ENCODE data around the gene APH1A. TPM values are rescaled to one million over a fixed set of nuclear protein-coding genes. Genes with fewer than 3 reads are reported as not detected.

The APH1A gene
- total RNA-seq, 1 experiment from 2014 or later: 109 TPM

DNA sequence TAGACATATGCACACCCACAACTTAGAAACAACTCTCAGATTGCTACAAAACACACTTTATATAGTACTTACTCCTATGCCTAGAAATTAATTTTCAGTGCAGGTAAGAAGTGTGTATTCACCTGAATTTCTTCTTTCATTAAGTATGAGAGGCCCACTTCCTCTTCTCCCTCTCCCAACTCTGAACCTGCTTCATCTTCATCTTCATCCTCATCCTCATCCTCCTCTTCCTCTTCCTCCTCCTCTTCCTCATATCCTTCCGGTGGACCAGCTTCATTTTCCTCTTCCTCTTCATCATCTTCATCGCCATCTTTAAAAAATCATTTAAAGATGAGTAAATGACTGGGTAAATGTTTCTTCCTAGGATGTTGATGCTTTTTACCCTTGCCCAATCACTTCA, 42.3 kb downstream of the APH1A start:
- Histone ChIP-seq H3K4me3 (replicated peaks in 1 of 2; ENCODE audit: low read depth in 1 of 2, low read length in 2 of 2) (no peak overlapping the region), H3K9me3 (ENCODE audit: control insufficient read depth in 1 of 2, insufficient read depth in 1 of 2, low read depth in 1 of 2, low read length in 2 of 2) (no peaks in the 10 kb centered on the region), H3K27me3 (ENCODE audit: insufficient read depth, low read length) (no peaks in the 10 kb centered on the region), H3K27ac (ENCODE audit: low read depth, low read length) (no peak overlapping the region), H3K9ac (ENCODE audit: low read length) (no peak overlapping the region), H3K79me2 (ENCODE audit: insufficient read depth, low read length) (peaks cover 27% of the 10 kb centered on the region), H4K20me1 (ENCODE audit: insufficient read depth) (no peaks in the 10 kb centered on the region), H3K4me2 (ENCODE audit: low read length) (no peak overlapping the region), H2AFZ (ENCODE audit: low read depth, low read length, poor library complexity, severe bottlenecking) (no peak overlapping the region), H3K4me1 (ENCODE audit: control insufficient read depth in 1 of 2, insufficient read depth in 2 of 2, low read length in 2 of 2) (no peaks in the 10 kb centered on the region), H3K9me2 (ENCODE audit: insufficient read depth) (no peaks in the 10 kb centered on the region), H3K36me3 (ENCODE audit: control insufficient read depth in 1 of 2, insufficient read depth in 2 of 2, low read length in 2 of 2) (peaks cover 45 to 49% of the 10 kb centered on the region in 2 experiments)
- intact Hi-C loops (cut with micrococcal nuclease): no loop called here
- ChIA-PET POLR2A (no interaction called here), CTCF (no interaction called here), RAD21 (ENCODE audit: low non-redundant PET in 1 of 2, low total read pairs in 2 of 2, uncharacterized antibody in 2 of 2, unreplicated experiment in 2 of 2) (no interaction called here)
- ATAC-seq (no peak), DNase-seq (ENCODE audit: low read depth, low spot score) (no peak)
- BruUV-seq (replicated peaks): no TSS peak
- no peak for TF ChIP-seq FOSL1 (IDR thresholded peaks at IDR 0.05; ENCODE audit: low read depth)
- TF ChIP-seq CEBPB (IDR thresholded peaks at IDR 0.05; ENCODE audit: low read depth): no peak
- no peak for TF ChIP-seq SIN3A (IDR thresholded peaks at IDR 0.05; ENCODE audit: low read depth)
- no peak for TF ChIP-seq POLR2AphosphoS5 (IDR thresholded peaks at IDR 0.05; ENCODE audit: low read depth, low read length)
- TF ChIP-seq ZFX (IDR thresholded peaks at IDR 0.05): no peak

GRCh38 chr1:150225546-150225945, 43.3 kb downstream of the APH1A start:
- no peak for ATAC-seq
- H3K9me2 ChIP-seq (ENCODE audit: insufficient read depth): no peaks in the 10 kb centered on the region
- no peak overlapping the region for H3K4me3 ChIP-seq (replicated peaks in 1 of 2; ENCODE audit: low read depth in 1 of 2, low read length in 2 of 2)
- no peak for DNase-seq (ENCODE audit: low read depth, low spot score)
- no TSS peak for BruUV-seq (replicated peaks)
- no peaks in the 10 kb centered on the region for H3K4me1 ChIP-seq (ENCODE audit: control insufficient read depth in 1 of 2, insufficient read depth in 2 of 2, low read length in 2 of 2)
- peaks cover 40 to 45% of the 10 kb centered on the region in 2 experiments for H3K36me3 ChIP-seq (ENCODE audit: control insufficient read depth in 1 of 2, insufficient read depth in 2 of 2, low read length in 2 of 2)
- intact Hi-C loops (cut with micrococcal nuclease): no loop called here
- ChIA-PET CTCF (no interaction called here), RAD21 (ENCODE audit: low non-redundant PET in 1 of 2, low total read pairs in 2 of 2, uncharacterized antibody in 2 of 2, unreplicated experiment in 2 of 2) (no interaction called here), POLR2A (no interaction called here)
- peaks cover 18% of the 10 kb centered on the region for H3K79me2 ChIP-seq (ENCODE audit: insufficient read depth, low read length)
- no peak overlapping the region for H2AFZ ChIP-seq (ENCODE audit: low read depth, low read length, poor library complexity, severe bottlenecking)
- no peak overlapping the region for H3K27ac ChIP-seq (ENCODE audit: low read depth, low read length)
- H3K9me3 ChIP-seq (ENCODE audit: control insufficient read depth in 1 of 2, insufficient read depth in 1 of 2, low read depth in 1 of 2, low read length in 2 of 2): no peaks in the 10 kb centered on the region
- no peaks in the 10 kb centered on the region for H4K20me1 ChIP-seq (ENCODE audit: insufficient read depth)
- H3K27me3 ChIP-seq (ENCODE audit: insufficient read depth, low read length): no peaks in the 10 kb centered on the region
- no peak overlapping the region for H3K4me2 ChIP-seq (ENCODE audit: low read length)
- H3K9ac ChIP-seq (ENCODE audit: low read length): no peak overlapping the region
- TF ChIP-seq EZH2 (IDR thresholded peaks at IDR 0.05) (no peak), EZH2phosphoT487 (IDR thresholded peaks at IDR 0.05; ENCODE audit: borderline replicate concordance) (no peak), SRF (IDR thresholded peaks at IDR 0.05; ENCODE audit: low read depth) (no peak), SP1 (IDR thresholded peaks at IDR 0.05; ENCODE audit: low read depth) (no peak), CTCF (IDR thresholded peaks at IDR 0.05 in 2 of 3, conservative IDR thresholded peaks at IDR 0.05 in 1 of 3; ENCODE audit: borderline replicate concordance in 1 of 3, insufficient read depth in 1 of 3, low read depth in 2 of 3, low read length in 2 of 3) (no peak), FOSL1 (IDR thresholded peaks at IDR 0.05; ENCODE audit: low read depth) (no peak), POLR2A (IDR thresholded peaks at IDR 0.05; ENCODE audit: borderline replicate concordance, extremely low read depth, insufficient read depth, insufficient read length) (no peak), ELF1 (IDR thresholded peaks at IDR 0.05; ENCODE audit: borderline replicate concordance, low read depth) (no peak)
- TF ChIP-seq, protein P1, sequence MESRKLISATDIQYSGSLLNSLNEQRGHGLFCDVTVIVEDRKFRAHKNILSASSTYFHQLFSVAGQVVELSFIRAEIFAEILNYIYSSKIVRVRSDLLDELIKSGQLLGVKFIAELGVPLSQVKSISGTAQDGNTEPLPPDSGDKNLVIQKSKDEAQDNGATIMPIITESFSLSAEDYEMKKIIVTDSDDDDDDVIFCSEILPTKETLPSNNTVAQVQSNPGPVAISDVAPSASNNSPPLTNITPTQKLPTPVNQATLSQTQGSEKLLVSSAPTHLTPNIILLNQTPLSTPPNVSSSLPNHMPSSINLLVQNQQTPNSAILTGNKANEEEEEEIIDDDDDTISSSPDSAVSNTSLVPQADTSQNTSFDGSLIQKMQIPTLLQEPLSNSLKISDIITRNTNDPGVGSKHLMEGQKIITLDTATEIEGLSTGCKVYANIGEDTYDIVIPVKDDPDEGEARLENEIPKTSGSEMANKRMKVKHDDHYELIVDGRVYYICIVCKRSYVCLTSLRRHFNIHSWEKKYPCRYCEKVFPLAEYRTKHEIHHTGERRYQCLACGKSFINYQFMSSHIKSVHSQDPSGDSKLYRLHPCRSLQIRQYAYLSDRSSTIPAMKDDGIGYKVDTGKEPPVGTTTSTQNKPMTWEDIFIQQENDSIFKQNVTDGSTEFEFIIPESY (IDR thresholded peaks at IDR 0.05; ENCODE audit: extremely low read depth, insufficient replicate concordance, low read length): no peak
- TF ChIP-seq, protein P2, sequence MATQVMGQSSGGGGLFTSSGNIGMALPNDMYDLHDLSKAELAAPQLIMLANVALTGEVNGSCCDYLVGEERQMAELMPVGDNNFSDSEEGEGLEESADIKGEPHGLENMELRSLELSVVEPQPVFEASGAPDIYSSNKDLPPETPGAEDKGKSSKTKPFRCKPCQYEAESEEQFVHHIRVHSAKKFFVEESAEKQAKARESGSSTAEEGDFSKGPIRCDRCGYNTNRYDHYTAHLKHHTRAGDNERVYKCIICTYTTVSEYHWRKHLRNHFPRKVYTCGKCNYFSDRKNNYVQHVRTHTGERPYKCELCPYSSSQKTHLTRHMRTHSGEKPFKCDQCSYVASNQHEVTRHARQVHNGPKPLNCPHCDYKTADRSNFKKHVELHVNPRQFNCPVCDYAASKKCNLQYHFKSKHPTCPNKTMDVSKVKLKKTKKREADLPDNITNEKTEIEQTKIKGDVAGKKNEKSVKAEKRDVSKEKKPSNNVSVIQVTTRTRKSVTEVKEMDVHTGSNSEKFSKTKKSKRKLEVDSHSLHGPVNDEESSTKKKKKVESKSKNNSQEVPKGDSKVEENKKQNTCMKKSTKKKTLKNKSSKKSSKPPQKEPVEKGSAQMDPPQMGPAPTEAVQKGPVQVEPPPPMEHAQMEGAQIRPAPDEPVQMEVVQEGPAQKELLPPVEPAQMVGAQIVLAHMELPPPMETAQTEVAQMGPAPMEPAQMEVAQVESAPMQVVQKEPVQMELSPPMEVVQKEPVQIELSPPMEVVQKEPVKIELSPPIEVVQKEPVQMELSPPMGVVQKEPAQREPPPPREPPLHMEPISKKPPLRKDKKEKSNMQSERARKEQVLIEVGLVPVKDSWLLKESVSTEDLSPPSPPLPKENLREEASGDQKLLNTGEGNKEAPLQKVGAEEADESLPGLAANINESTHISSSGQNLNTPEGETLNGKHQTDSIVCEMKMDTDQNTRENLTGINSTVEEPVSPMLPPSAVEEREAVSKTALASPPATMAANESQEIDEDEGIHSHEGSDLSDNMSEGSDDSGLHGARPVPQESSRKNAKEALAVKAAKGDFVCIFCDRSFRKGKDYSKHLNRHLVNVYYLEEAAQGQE (IDR thresholded peaks at IDR 0.05; ENCODE audit: low read depth): no peak
- TF ChIP-seq, protein P3, sequence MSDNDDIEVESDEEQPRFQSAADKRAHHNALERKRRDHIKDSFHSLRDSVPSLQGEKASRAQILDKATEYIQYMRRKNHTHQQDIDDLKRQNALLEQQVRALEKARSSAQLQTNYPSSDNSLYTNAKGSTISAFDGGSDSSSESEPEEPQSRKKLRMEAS (IDR thresholded peaks at IDR 0.05): no peak
